OCI-LY3 (cell line): ENCODE results near the gene ARHGAP1.

Experiments
- H2AFZ ChIP-seq: fragments of 200-600, 300-600 bp; shearing (Covaris generic); 2 replicates; pipeline ENCODE4 v1.6.0; 2014; ENCODE audit warnings: antibody characterized with exemption, low read depth, low read length
- H3K27ac ChIP-seq: fragments of 200-600, 300-600 bp; sonication (generic); 2 replicates; pipeline ENCODE4 v1.5.1; 2014; ENCODE audit warnings: mild to moderate bottlenecking, low read length, moderate library complexity, mixed read lengths
- H3K27me3 ChIP-seq: fragments of 200-600, 300-600 bp; sonication (generic); 2 replicates; pipeline ENCODE4 v1.6.1; 2014; ENCODE audit warnings: low read depth, low read length, mixed read lengths
- H3K36me3 ChIP-seq: fragments of 200-600, 300-600 bp; sonication (generic); replicated peaks from 2 replicates; pipeline ENCODE3; 2014; ENCODE audit warnings: low read depth, low read length, mixed read lengths
- H3K4me1 ChIP-seq: fragments of 300-600, 200-600 bp; sonication (generic); 2 replicates; pipeline ENCODE4 v1.6.1; 2014; ENCODE audit warnings: low read length, mixed read lengths
- H3K4me2 ChIP-seq: fragments of 200-600, 300-600 bp; sonication (generic); 2 replicates; pipeline ENCODE4 v1.6.1; 2014; ENCODE audit warnings: low read length, mixed read lengths
- H3K4me3 ChIP-seq: fragments of 300-600, 200-600 bp; sonication (generic); 2 replicates; pipeline ENCODE4 v1.5.1; 2014; ENCODE audit warnings: antibody characterized with exemption, mild to moderate bottlenecking, low read length, moderate library complexity
- H3K79me2 ChIP-seq: fragments of 300-600, 200-600 bp; shearing (Covaris generic); 2 replicates; pipeline ENCODE4 v1.6.1; 2014; ENCODE audit warnings: mild to moderate bottlenecking, low read length, mixed read lengths
- H3K9ac ChIP-seq: fragments of 300-600, 200-600 bp; shearing (Covaris generic); 2 replicates; pipeline ENCODE4 v1.6.0; 2014; ENCODE audit warnings: mild to moderate bottlenecking, low read length, moderate library complexity
- H3K9me3 ChIP-seq: fragments of 200-600, 300-600 bp; shearing (Covaris generic); 2 replicates; pipeline ENCODE4 v1.6.1; 2014; ENCODE audit warnings: low read length, mixed read lengths; ENCODE audit not compliant: insufficient read depth
- H4K20me1 ChIP-seq: fragments of 200-600, 300-600 bp; sonication (generic); 2 replicates; pipeline ENCODE4 v1.6.1; 2016; ENCODE audit warnings: low read length, mixed read lengths; ENCODE audit not compliant: insufficient read depth
- CTCF ChIP-seq: fragments of 200-600, 300-600 bp; sonication (generic); IDR thresholded peaks from 2 replicates; pipeline ENCODE4 v1.5.1; 2014; ENCODE audit warnings: antibody characterized with exemption, low read length, low read depth
- EZH2phosphoT487 ChIP-seq: fragments of 200-600 bp; shearing (Covaris generic); IDR thresholded peaks from 2 replicates; pipeline ENCODE4 v1.6.1; 2018; ENCODE audit warnings: antibody characterized with exemption, mixed run types, low read depth

The ARHGAP1 gene

GRCh38 chr11:46635557-46636139 lies 64.8 kb downstream of the ARHGAP1 start:
- Histone ChIP-seq H3K4me2 (no peak overlapping the region), H3K79me2 (no peaks in the 10 kb centered on the region), H3K27ac (no peak overlapping the region), H2AFZ (no peak overlapping the region), H3K4me1 (no peaks in the 10 kb centered on the region), H3K4me3 (no peak overlapping the region), H3K27me3 (no peaks in the 10 kb centered on the region), H4K20me1 (no peaks in the 10 kb centered on the region), H3K36me3 (peaks cover 3% of the 10 kb centered on the region), H3K9me3 (no peaks in the 10 kb centered on the region), H3K9ac (no peak overlapping the region)
- TF ChIP-seq EZH2phosphoT487: no peak
- no peak for TF ChIP-seq CTCF

- no peak overlapping the region for H3K9ac ChIP-seq
- H3K4me1 ChIP-seq: no peaks in the 10 kb centered on the region
- TF ChIP-seq CTCF (no peak), EZH2phosphoT487 (no peak)
- H3K9me3 ChIP-seq: no peaks in the 10 kb centered on the region
- no peak overlapping the region for H3K4me3 ChIP-seq
- no peaks in the 10 kb centered on the region for H3K27me3 ChIP-seq
- no peak overlapping the region for H3K27ac ChIP-seq
- H4K20me1 ChIP-seq: no peaks in the 10 kb centered on the region
- no peak overlapping the region for H3K4me2 ChIP-seq
- no peak overlapping the region for H2AFZ ChIP-seq
- H3K36me3 ChIP-seq: peaks cover 3% of the 10 kb centered on the region
- H3K79me2 ChIP-seq: no peaks in the 10 kb centered on the region
These were observed 66.9 kb downstream of the ARHGAP1 start for GRCh38 chr11:46633291-46634217.

GRCh38 chr11:46632502-46632901 lies 67.9 kb downstream of the ARHGAP1 start:
- Histone ChIP-seq H3K27ac (no peak overlapping the region), H3K36me3 (peaks cover 3% of the 10 kb centered on the region), H2AFZ (no peak overlapping the region), H3K4me1 (no peaks in the 10 kb centered on the region), H4K20me1 (no peaks in the 10 kb centered on the region), H3K4me2 (no peak overlapping the region), H3K4me3 (no peak overlapping the region), H3K27me3 (no peaks in the 10 kb centered on the region), H3K9ac (no peak overlapping the region), H3K9me3 (no peaks in the 10 kb centered on the region), H3K79me2 (no peaks in the 10 kb centered on the region)
- no peak for TF ChIP-seq EZH2phosphoT487
- TF ChIP-seq CTCF: no peak

GRCh38 chr11:46631676-46632075 lies 68.7 kb downstream of the ARHGAP1 start:
- Histone ChIP-seq H3K27me3 (no peaks in the 10 kb centered on the region), H3K27ac (no peak overlapping the region), H3K9me3 (no peaks in the 10 kb centered on the region), H3K4me2 (no peak overlapping the region), H3K4me3 (no peak overlapping the region), H3K36me3 (peaks cover 3% of the 10 kb centered on the region), H3K79me2 (no peaks in the 10 kb centered on the region), H3K9ac (no peak overlapping the region), H3K4me1 (no peaks in the 10 kb centered on the region), H2AFZ (no peak overlapping the region), H4K20me1 (no peaks in the 10 kb centered on the region)
- TF ChIP-seq EZH2phosphoT487 (no peak), CTCF (no peak)
